Dedifferentiated amniotic fluid mesenchymal stem cell (primary cell): ENCODE measurements around the gene S100A16.
"Not testable (repeated sequence)": the region's sequence is repeated elsewhere in the genome, so short reads cannot be mapped to it uniquely, and the experiment has no call there.

ENCODE experiments used
- DNase-seq: peaks from one replicate; pipeline ENCODE4 v3.0.0-alpha.2; 2016; ENCODE audit errors: extremely low spot score

The S100A16 gene

GRCh38 chr1:153563483-153563901 lies 49.4 kb downstream of the S100A16 start:
- DNase-seq = no peak

- not testable (repeated sequence) for DNase-seq
These were observed 50.9 kb downstream of the S100A16 start for GRCh38 chr1:153562021-153562420.

DNA sequence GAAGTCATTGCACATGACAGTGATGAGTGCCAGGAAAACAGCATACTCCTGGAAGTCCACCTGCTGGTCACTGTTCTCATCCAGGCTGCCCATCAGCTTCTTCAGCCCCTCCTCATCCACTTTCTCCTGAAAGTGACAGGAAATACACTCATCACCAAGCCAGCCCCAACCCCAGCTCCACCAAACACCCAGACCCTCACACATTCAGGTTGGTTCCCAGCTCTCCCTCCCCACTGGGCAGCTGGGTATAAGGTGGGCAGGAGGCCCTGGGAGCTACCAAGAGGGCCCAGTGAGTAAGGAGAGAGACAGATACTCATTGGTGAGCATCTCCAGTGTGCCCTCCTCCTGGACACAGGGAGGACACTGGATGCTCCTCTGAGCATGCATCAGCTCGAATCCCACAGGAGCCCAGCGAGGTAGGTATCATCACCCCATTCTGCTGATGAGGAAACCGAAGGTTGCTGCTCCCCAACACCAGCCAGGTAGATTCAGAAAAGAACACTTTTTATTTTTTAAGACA lies 51.4 kb downstream of the S100A16 start:
- DNase-seq = no peak

DNA sequence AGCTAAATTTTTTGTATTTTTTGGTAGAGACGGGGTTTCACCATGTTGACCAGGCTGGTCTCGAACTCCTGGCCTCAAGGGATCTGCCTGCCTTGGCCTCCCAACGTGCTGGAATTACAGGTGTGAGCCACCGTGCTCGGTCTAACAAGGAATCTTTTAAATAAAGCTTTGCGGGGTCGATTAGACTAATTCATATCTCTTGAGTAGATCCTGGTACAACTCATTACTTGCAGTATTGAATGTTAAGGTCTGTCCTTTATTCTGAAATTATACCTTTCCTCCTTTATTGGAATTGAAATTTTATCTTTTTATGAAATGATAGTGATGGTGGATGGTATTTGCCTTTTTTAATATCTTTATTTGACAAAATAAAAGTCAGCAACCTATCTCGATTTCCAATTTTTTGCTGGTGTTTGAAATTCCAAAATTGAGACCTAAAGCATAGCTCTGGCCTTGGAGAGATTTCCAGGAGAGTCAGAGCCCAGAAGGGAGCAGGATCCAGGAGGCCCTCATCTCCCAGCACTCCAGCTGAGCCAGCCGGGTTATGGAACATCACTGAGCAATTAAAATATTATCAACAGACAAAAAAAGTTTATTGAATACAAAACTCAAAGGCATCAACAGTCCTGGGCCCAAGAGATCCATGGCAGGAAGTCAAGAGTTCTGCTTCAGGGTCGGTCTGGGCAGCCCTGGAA lies 52.0 kb downstream of the S100A16 start:
- DNase-seq = no peak

GRCh38 chr1:153560241-153560640 lies 52.7 kb downstream of the S100A16 start:
- DNase-seq = no peak

DNA sequence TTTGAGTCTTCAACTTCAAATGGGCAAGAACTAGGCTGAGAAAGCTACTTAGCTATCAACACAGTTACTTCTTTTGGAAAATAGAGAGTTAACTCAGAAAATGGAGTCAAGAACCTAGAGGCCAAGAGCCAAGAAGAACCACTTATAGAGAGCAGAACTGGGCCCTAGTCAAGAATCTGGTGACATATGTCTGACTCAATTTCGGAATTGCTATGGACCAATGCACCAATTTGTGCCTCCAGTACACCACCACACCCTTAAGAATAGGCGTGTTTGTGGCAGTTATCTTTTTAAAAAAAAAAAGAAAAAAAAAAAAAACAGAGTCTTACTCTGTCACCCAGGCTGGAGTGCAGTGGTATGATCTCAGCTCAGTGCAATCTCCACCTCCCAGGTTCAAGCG lies 55.1 kb downstream of the S100A16 start:
- no peak for DNase-seq
